Activated CD4-positive, alpha-beta T cell treated with anti-CD3 and anti-CD28 coated beads, Interleukin-2, amount 50 U/mL, for 48 hours (primary cell): ENCODE results near the gene BIRC2.

Experiments
- DNase-seq, 2 experiments: peaks; one replicate each; pipeline ENCODE4 v3.0.0-alpha.2; 2020

BIRC2 gene

DNA sequence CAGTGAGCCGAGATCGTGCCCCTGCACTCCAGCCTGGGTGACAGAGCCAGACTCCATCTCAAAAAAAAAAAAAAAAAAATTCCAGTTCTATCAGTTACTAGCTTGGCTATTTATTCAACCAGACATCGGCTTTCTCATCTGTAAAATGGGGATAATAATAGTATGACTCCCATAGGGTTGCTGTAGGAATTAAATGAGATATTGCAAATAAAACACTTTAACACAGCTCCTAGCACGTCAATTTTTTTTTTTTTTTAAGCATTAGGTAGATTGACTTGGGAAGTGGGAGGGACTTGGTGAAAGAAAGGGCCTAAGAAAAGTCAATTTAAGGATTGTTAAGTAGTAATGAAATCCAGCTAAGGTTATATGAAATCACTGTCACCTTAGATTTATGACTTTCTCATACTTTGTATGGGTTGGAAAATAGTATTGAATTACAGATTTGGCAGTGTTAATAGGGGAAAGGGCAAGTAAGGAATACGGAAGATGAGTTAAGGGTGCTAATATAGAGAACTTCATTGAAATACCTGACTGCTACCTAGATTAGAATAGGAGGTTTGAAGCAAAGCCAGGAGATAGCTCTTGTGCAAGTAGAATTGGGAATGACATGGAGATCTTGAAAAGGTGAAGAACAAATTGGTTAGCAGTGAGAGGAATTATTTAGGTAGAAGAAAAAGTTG, 28.8 kb downstream of the BIRC2 start:
- no peak for DNase-seq

DNA sequence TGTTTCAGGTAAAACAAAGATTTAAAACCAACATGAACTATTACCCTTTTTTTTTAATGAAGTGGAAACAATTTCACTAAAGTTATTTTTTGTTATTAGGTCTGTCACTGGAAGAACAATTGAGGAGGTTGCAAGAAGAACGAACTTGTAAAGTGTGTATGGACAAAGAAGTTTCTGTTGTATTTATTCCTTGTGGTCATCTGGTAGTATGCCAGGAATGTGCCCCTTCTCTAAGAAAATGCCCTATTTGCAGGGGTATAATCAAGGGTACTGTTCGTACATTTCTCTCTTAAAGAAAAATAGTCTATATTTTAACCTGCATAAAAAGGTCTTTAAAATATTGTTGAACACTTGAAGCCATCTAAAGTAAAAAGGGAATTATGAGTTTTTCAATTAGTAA, 30.9 kb downstream of the BIRC2 start:
- DNase-seq = no peak

DNA sequence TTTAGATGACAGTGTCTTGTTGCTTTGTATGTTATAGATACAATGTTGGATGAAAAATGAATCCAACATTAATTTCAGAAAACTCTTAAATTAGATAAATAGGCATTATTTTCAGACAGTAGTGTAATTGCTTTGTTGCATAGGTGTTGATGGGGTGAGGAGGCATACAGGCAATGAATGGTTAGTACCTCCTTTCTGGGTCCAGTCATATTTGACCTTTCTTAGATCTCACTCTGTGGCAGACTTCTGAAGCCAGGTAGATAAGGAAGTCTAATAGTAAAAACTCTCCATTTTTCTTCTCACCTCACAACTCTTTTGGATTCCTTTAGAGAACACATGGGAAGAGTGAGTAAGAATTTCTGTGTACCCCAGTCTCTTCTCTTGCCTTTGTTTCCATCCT, 31.8 kb downstream of the BIRC2 start:
- DNase-seq = no peak

DNA sequence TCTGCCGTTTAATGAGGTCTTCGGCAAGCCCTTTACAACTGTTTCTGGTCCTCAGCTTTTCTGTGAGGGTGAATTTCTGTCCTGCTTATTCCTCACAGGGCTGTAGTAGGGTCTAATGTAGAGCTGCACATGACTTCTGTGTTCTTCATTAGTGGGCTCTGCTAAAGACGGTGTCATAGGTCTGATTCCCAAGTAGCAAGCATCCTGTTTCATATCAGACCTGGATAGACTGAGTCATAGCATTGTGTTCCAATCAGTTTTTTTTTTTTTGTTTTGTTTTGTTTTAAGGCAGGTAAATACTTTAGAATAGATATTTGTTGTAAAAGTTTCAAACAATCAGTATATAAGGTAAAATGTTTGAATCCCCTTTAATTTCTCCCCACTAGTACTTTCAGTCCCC, 35.4 kb downstream of the BIRC2 start:
- no peak for DNase-seq

DNA sequence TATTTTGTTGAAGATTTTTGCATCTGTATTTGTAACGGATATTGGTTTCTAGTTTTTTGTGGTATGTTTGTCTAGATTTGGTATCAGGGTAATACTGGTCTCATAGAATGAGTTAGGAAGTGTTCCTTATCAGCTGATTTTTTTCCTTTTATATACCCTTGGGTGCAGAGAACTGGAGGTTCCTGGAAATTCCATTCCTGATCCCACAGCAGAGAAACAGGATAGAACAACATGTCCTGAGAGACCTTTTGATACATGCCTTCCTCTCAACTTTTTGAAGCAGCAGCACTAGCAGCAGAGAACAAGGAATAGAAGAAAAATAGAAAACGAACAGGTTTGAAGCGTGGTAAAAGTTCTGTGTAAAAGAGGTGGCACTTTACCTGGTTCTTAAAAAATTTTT, 36.8 kb downstream of the BIRC2 start:
- no peak for DNase-seq

DNA sequence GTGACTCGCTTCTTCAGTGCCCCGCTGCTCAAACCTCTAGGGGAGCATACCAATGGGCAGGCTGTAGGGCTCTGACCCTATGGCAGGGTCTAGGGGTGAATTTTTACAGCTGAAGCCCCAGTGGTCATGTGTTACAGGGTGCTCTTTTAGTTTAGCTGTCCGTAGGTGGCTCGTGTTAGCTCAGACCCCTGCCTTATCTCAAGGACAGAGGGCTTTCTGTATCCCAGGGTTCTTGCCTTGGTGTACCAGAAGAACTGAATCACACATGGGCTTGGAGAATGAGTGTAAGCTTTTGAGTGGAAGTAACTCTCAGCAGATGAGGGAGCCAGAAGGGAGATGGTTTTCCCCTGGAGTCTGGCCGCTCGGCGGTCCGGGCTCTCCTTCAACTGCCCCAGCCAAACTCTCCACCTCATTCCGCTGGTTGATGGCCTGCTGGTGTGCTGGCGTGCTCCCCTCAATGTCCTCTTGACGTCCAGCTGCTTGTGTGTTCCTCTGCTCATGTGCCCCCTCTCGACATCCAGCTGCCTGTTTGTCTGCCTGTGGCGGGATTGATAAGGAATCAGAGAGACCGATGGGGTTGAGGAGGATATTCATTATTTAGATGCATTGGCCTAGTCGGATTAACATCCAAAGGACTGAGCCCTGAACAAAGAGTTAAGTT, 37.5 kb downstream of the BIRC2 start:
- no peak for DNase-seq

DNA sequence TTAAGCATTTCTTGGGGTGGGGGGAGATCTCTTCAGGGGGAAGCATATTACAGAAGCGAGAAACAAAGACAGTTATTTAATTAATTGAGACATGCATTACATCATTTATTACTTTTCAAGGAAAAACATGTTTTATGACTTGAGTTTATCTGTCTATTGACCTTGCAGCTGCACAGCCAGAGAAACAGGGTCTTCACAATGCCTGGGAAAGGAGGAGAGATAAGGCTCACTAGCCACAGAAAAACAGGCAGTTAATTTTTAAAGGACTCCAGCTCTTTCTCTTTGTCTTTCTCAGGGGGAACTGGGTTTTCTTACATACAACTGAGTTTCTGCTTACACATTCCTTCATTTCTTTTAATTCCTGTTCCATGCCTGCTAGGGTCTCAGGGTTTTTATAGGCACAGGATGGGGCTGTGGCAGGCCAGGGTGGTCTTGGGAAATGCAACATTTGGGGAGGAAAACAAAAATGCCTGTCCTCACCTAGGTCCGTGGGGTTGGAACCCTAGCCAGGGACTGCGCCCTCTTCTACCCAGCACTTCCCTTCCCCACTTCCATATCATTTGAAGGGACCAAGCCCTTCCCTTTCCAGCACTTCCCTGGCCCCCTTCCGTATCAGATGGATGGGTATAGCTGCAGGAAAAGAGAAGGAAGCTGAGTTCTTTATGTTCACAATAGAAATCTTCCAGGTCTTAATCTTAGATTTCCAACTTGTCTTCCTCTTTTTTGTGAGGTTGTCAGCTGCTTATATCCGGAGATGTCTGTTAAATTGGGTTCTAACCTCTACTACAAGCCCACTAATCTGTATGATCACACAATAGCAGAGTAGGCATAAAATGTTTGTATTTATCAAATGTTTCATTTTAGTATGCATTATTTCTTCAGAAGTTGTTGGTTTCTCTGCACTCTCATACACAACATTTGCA, 38.3 kb downstream of the BIRC2 start:
- no peak for DNase-seq

DNA sequence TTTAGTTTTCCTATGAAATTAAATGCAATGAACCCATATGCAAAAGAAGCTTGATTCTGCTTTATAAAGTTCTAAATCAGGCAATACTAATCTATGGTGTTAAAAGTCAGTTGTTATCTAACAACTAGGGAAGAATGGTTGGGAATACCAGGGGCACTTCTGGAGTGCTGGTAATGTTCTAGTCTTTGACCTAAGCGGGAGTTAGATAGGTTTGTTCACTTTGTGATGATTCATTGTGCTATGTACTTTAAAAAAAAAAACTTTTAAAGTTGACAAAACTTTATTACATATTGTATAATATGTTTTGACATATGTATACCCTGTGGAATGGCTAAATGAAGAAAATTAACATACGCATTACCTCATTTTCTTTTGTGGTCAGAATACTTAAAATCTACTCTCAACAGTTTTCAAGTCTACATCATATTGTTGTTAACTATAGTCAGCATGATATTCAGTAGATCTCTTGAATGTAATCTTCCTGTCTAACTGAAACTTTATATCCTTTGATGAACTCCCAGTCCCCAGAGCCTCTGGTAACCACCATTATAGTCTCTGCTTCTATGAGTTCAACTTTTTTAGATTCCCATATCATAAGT, 39.2 kb downstream of the BIRC2 start:
- no peak for DNase-seq

DNA sequence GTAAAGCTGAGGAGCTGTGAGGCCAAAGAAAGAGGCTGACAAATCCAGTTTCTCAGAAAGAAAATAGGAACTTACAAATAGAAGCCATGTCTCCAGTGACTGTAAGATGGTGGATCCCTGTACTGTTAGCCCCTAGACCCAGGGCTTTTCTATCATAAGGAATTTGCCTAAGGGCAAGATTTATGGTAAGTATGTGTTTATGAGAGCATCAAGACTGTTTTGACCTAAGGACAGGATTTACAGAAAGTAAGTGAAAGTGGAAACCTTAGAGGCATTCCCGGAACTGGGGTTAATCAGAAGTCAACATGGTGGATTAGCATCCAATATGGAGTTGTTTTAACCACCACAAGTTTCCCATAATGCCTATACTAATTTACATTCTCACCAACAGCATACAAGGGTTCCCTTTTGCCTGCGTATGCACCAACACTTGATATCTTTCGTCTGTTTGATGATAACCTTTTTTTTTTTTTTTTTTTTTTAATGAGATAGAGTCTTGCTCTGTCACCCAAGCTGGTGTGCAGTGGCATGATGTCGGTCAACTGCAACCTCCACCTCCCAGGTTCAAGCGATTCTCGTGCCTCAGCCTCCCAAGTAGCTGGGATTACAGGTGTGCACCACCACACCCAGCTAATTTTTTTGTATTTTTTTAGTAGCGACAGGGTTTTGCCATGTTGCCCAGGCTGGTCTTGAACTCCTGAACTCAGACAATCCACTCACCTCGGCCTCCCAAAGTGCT, 40.2 kb downstream of the BIRC2 start:
- no peak for DNase-seq

DNA sequence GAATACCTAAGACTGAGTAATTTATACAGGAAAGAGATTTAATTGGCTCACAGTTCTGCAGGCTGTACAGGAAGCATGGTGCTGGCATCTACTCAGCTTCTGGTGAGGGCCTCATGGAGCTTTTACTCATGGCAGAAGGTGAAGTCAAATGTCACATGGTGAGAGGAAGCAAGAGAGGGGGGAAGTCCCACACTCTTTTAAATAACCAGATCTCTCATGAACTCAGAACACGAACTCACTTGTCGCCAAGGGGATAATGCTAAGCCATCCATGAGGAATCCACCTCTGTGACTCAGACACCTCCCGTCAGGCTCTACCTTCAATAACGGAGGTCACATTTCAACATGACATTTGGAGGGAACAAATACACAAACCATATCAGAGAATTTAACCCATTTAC, 42.2 kb downstream of the BIRC2 start:
- DNase-seq = no peak

DNA sequence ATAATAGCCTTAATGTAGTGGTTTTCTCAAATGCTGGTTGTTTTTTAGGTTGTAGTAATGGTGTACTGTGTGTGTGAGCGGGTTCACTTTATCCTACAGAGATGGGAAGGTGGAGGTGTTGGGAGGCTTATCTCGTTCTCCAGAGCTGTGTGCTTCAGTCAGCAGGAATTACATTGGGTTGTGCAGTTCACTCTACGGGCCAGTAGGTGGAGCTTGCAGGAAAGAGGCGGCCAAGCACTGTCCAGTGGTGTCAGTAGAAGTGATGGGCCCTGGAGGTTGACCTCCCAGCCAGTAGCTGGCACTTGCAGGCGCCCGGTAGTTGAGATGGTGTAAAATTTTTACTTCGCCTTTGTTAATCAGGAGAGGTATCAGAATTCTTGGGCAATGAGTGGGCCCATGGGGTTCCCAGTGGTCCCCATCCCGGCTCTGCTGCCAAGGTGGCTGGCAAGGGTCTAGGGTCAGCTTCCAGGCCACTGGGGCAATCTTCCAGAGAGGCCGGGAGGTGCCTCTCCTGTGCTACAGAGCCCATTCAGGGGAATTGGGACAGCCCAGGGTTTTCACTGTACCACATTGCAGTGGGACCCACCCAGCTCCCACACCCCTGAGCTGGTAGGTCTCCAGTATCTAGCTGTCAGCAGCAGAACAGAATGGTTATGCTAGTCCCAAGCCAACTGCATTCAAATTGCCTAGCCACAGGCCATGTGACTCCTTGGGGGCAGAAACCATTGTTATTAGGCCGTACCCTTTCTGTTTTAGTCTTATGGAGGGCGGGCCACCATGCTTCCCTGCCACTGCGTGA, 43.9 kb downstream of the BIRC2 start:
- DNase-seq = peak; percentile 65 to 68

DNA sequence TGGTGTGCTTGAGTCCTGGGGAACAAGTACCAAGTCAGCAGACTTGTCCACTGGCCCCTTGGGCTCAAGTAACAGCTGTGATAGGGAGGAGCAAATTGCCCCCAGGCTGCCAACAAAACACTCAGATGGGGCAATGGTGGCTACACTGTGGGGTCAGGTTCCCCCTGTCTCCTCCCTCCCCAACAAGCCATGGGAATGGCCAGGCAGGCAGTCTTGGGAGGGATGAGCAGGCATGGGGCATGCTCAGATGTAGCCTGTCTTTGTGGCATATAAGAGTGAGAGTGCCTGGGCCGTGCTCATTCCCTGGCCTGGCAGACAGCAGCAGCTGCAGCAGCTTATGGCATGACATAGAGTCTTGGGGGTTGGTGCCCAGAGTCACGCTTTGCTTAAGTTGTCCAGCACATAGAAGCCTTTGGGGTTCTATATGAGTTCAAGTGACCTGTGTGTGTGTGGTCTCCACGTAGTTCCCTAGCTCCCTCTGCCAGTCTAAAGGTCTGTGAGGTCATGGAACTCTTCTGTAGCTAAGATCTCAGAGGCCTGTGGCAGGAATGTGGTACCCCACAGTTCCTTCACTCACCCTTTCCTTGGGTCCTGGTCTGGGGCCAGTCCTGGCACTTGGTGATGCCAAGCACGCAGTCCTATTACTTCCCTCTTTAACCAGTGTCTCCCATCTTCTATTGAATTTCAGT, 44.7 kb downstream of the BIRC2 start:
- no peak for DNase-seq

DNA sequence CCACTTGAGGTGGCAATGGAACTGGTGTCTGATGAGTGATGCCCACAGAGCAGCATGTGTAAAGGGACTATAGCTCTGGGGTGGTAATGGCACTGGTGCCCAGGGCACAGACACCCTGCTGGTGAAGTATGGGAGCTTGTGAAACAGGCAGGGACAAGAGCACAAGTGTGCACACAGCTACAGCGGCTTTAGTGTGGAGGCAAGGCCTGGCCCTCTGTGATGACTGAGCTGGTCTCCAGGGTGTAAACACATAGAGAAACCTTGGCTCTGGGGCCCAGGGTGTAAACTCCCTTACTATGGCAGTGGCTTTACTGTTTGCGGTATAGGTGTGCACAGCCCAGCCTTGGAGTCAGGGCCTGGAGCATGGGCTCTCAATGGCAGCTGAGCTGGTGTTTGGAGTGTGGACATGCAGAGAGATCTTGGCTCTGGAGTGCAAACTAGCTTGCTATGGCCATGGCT, 46.3 kb downstream of the BIRC2 start:
- no peak for DNase-seq

DNA sequence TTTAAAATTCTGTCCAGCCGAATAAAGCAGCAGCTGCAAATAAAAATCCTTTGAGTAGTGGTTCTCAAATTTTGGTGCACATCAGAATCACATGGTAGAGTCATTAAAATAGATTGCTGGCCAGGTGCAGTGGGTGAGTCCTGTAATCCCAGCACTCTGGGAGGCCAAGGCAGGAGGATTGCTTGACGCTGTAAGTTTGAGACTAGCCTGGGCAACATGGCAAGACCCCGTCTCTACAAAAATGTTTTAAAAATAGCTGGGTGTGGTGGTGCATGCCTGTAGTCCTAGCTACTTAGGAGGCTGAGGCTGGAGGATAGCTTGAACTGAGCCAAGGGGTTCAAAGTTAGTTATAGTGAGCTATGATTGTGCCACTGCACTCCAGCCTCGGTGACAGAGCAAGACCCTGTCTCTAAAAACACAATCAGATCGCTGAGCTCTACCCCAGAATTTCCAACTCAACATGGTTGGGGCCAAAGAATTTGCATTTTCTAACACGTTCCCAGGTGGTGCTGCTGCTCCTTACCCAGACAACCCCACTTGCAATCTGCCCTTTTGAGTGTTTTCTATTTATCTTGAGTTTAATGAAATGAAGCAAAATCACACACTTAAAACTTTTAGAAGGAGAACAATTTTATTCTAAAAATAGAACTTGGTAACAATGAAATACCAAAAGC, 48.8 kb downstream of the BIRC2 start:
- DNase-seq = no peak

DNA sequence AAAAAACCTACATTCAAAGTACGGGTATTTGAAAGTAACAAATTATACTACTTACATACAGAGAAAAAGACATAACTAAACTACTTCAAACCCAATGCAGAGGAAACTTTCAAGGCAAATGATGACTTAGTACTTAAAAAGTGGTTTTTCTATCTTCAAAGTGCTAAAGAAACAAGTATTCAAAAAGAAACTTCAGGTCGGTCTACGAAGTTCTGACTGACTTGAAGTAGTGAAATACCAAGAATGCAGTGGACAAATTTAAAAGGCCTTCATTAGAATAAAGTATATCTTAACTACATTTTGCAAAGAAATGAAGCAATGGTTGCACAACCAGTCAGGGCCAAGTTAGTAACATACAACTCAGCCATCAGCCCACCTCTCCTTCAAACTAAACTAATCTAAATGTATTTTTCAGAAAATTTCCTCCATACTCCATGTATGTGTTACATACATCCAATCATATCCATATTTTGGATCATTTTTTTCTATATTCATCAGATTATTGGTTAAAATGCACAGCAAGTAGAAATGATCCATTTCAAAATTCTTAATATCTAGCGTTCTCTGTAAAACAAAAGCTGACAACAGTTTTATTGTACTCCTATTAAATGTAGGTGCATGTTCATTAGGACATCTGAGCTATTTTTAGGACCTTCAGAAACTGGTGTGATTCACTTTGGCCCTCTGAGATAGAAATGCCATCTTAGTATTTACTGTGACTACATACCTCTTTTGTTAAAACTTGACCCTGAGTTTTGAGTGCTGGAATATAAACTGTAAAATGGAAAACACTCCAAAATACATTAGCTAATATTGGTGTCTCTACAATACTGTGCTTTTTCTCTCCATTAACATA, 49.9 kb downstream of the BIRC2 start:
- no peak for DNase-seq

DNA sequence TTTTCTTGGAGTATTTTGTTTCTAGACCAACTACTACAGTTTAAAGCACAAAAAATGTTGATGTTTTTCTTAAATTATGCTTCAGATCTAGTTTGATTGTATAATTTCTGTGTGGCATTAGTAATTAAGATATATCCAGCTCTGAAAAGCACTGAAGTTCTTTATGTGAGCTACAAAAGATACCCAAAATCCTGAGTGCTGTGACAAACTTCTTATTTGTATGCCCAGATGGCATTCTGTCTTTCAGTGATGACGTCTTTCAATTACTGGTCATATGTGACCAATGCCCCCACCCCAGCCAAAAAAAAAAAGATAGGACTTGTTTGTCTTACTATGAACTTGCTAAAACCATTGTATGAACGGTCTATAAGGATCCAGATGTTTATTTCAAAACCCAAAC, 51.3 kb downstream of the BIRC2 start:
- DNase-seq = no peak

DNA sequence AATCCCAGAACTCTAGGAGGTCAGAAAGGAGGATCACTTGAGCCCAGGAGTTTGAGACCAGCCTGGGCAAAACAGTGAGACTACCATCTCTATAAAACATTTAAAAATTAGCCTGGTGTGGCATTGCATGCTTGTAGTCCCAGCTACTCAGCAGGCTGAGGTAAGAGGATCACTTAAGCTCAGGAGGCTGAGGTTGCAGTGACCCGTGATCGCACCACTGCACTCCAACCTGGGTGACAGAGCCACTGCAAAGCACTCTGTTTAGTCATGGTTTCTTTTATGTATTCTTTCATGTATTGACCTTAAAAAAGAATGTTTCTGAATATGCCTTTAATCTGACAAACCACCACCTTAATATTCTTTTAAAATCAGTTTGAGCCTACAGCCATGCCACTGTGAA, 52.2 kb downstream of the BIRC2 start:
- no peak for DNase-seq

DNA sequence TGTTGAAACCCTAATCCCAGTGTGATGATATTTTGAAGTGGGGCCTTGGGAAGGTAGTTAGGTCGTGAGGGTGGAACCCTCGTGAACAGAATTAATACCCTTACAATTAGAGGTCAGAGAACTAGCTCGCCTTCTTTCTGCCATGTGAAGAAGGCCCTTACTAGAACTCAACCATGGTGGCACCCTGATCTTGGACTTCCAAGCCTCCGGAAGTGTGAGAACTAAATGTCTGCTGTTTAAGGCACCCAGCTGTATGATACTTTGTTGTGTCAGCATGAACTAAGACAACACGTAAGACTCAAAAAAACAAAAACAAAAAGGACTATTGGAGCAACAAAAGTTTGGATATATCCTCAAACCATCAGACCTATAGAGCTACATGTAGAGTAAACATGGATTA, 53.6 kb downstream of the BIRC2 start:
- DNase-seq = no peak

DNA sequence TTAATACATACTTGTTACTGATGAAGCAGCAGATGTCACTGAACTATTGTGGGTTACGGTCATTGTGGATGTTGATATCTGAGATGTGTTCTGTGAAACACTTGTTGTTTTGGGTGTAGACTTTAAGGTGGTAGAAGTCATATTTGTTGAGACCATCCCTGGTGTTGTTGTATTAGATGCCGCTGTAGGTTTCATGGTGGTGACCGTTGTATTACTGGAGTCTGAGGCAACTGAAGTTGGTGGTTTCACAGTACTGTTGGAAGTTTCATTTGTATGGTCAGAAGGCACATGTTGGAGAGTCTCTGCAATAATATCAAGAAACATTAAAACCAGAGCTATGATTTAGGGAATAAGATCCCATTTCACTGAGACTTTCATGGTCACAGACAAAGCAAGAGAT, 54.9 kb downstream of the BIRC2 start:
- no peak for DNase-seq

DNA sequence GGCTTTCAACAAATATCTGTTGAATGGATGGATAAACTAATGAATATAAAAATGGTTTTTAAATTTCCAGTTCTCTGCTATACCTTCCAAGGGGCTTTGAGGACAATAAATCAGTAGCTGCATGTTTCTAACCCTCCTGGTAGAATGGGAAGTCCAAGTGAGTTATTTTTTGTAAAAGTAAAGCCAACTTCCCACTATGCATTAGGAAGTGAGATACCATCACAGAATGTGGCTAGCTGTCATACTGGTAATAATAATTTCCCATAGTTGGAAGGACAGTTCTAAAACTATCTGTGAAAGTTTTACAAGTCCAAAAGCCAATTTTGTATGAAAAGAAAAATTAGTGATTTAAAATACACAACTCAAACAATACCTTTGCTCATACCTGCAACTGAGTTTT, 55.5 kb downstream of the BIRC2 start:
- DNase-seq = no peak
